Measurements from ENCODE around the gene DAZAP1. TPM values are rescaled to one million over a fixed set of nuclear protein-coding genes. Genes with fewer than 3 reads are reported as not detected.

DAZAP1 gene
- polyA plus RNA-seq, 1 of the 3 experiments (the other 2 are of a cell fraction), result 54.3 TPM

DNA sequence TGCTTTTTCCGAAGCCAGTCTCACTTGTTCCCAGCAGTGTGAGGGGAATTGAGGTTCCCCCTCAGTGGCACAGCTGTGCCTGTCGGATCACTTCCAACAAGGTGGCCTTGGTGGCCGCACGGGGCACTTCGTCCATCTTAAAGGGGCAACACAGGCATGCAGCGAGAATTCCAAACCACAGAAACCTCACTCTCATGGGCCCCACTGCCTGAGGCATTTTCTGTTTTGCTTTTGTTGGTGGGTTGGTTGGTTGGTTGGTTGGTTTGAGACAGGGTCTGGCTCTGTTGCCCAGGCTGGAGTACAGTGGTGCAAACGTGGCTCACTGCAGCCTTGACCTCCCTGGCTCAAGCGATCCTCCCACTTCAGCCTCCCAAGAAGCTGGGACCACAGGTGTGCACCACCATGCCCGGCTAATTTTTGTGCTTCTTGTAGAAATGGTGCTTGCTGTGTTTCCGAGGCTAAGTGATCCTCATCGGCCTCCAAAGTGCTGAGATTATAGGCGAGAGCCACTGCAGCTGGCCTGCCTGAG is 27.4 kb upstream of the DAZAP1 start:
- 73% methylated on average over 11 of the region's 12 CpGs for WGBS (ENCODE audit: low lambda C conversion rate)
- Histone ChIP-seq H3K9me2 (no peaks in the 10 kb centered on the region), H3K9ac (no peak overlapping the region), H2AFZ (ENCODE audit: low read depth) (no peak overlapping the region), H3F3A (replicated peaks; ENCODE audit: insufficient read depth) (peaks cover 10% of the 10 kb centered on the region), H3K27me3 (ENCODE audit: insufficient read depth) (no peaks in the 10 kb centered on the region), H3K4me2 (no peak overlapping the region), H3K27ac (ENCODE audit: low read depth in 2 of 2, low read length in 1 of 2) (no peak overlapping the region), H3K36me3 (replicated peaks in 1 of 2; ENCODE audit: control insufficient read depth in 1 of 2, insufficient read depth in 2 of 2, low read length in 1 of 2) (peaks cover 0 to 2% of the 10 kb centered on the region in 2 experiments), H3K9me3 (no peaks in the 10 kb centered on the region), H3K79me2 (ENCODE audit: insufficient read depth) (peaks cover 10% of the 10 kb centered on the region; the same call in 1 of the 2 replicates), H4K20me1 (ENCODE audit: insufficient read depth) (no peaks in the 10 kb centered on the region), H3K4me3 (ENCODE audit: low read depth in 2 of 2, low read length in 1 of 2) (no peak overlapping the region), H3K4me1 (ENCODE audit: control insufficient read depth in 1 of 2, insufficient read depth in 2 of 2, low read depth in 1 of 2, low read length in 1 of 2) (peaks cover 0 to 12% of the 10 kb centered on the region in 2 experiments; a peak in 1 of 4 replicates)
- no peak for DNase-seq
- ChIA-PET CTCF (interaction anchor here (0.8 to 5.0 kb wide), 5 partner anchors 64 to 136 kb away, joined by 3 to 34 read pairs (median 3); no protein-coding TSS in a partner anchor), POLR2A (interaction anchor here (0.6 kb wide), 1 partner anchor 111 kb away, joined by 3 read pairs; the partner anchor contains the start of gene CIRBP)
- TF ChIP-seq TEAD4 (IDR thresholded peaks at IDR 0.05; ENCODE audit: borderline replicate concordance, insufficient read depth), result no peak
- TF ChIP-seq RCOR1 (IDR thresholded peaks at IDR 0.05; ENCODE audit: low read length), result no peak
- TF ChIP-seq, protein P1, sequence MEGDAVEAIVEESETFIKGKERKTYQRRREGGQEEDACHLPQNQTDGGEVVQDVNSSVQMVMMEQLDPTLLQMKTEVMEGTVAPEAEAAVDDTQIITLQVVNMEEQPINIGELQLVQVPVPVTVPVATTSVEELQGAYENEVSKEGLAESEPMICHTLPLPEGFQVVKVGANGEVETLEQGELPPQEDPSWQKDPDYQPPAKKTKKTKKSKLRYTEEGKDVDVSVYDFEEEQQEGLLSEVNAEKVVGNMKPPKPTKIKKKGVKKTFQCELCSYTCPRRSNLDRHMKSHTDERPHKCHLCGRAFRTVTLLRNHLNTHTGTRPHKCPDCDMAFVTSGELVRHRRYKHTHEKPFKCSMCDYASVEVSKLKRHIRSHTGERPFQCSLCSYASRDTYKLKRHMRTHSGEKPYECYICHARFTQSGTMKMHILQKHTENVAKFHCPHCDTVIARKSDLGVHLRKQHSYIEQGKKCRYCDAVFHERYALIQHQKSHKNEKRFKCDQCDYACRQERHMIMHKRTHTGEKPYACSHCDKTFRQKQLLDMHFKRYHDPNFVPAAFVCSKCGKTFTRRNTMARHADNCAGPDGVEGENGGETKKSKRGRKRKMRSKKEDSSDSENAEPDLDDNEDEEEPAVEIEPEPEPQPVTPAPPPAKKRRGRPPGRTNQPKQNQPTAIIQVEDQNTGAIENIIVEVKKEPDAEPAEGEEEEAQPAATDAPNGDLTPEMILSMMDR (IDR thresholded peaks at IDR 0.05), result no peak
- no peak for TF ChIP-seq FOXJ3 (CRISPR knock-in tag; IDR thresholded peaks at IDR 0.05)
- TF ChIP-seq YY1 (IDR thresholded peaks at IDR 0.05; ENCODE audit: low read depth), result no peak

DNA sequence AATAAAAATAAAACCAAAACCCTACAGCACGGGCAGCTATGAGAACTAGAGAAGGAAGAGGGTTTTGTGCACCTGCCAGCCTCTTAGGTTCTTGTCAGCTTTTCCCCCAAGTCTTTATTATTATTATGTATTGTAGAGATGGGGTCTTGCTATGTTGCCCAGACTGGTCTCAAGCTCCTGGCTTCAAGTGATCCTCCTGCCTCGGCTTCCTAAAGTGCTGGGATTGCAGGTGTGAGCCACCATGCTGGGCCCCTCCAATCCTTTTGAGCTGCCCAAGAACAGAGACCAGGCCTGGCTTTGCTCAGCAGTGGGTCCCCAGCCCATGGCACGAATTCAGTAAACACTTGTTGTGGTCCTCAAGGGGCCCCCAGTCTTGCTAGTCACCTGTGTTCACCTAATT is 25.1 kb upstream of the DAZAP1 start:
- no peak overlapping the region for H2AFZ ChIP-seq (ENCODE audit: low read depth)
- H3K27ac ChIP-seq (ENCODE audit: low read depth in 2 of 2, low read length in 1 of 2), result no peak overlapping the region
- H3K27me3 ChIP-seq (ENCODE audit: insufficient read depth), result no peaks in the 10 kb centered on the region
- WGBS (ENCODE audit: low lambda C conversion rate), result 80% methylated on average over 3 of the region's 3 CpGs
- H3K9me3 ChIP-seq, result no peaks in the 10 kb centered on the region
- no peak overlapping the region for H3K4me3 ChIP-seq (ENCODE audit: low read depth in 2 of 2, low read length in 1 of 2)
- peaks cover 17% of the 10 kb centered on the region for H3K79me2 ChIP-seq (ENCODE audit: insufficient read depth)
- TF ChIP-seq YY1 (IDR thresholded peaks at IDR 0.05; ENCODE audit: low read depth), result no peak
- TF ChIP-seq RCOR1 (IDR thresholded peaks at IDR 0.05; ENCODE audit: low read length), result no peak
- TF ChIP-seq, protein P2, sequence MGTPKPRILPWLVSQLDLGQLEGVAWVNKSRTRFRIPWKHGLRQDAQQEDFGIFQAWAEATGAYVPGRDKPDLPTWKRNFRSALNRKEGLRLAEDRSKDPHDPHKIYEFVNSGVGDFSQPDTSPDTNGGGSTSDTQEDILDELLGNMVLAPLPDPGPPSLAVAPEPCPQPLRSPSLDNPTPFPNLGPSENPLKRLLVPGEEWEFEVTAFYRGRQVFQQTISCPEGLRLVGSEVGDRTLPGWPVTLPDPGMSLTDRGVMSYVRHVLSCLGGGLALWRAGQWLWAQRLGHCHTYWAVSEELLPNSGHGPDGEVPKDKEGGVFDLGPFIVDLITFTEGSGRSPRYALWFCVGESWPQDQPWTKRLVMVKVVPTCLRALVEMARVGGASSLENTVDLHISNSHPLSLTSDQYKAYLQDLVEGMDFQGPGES (IDR thresholded peaks at IDR 0.05; ENCODE audit: low read depth, low read length), result no peak
- no peak for TF ChIP-seq SIN3A (IDR thresholded peaks at IDR 0.05; ENCODE audit: borderline replicate concordance, low read depth, low read length)
- TF ChIP-seq FOSL2 (IDR thresholded peaks at IDR 0.05; ENCODE audit: borderline replicate concordance, low read depth), result no peak
- no peaks in the 10 kb centered on the region for H3K36me3 ChIP-seq (replicated peaks in 1 of 2; ENCODE audit: control insufficient read depth in 1 of 2, insufficient read depth in 2 of 2, low read length in 1 of 2)
- H3K4me1 ChIP-seq (ENCODE audit: control insufficient read depth in 1 of 2, insufficient read depth in 2 of 2, low read depth in 1 of 2, low read length in 1 of 2), result peaks cover 0 to 12% of the 10 kb centered on the region in 2 experiments; a peak in 1 of 4 replicates
- H3K9me2 ChIP-seq, result no peaks in the 10 kb centered on the region
- DNase-seq, result no peak
- H3K9ac ChIP-seq, result no peak overlapping the region
- no peaks in the 10 kb centered on the region for H4K20me1 ChIP-seq (ENCODE audit: insufficient read depth)
- ChIA-PET CTCF (interaction anchor here (0.7 to 5.0 kb wide), 7 partner anchors 10 to 104 kb away, joined by 3 to 34 read pairs (median 5); no protein-coding TSS in a partner anchor), POLR2A (interaction anchor here (1.0 to 1.6 kb wide), 2 partner anchors 28 to 102 kb away, joined by 4 to 5 read pairs; a partner anchor contains a TSS)
- H3K4me2 ChIP-seq, result no peak overlapping the region
- peaks cover 10% of the 10 kb centered on the region for H3F3A ChIP-seq (replicated peaks; ENCODE audit: insufficient read depth)

Data from SK-N-SH (cell line).